GM19043 (cell line): ENCODE measurements around the gene DSG2.

Experiments used
- ATAC-seq: cut with Tn5 transposase; IDR thresholded peaks from one replicate; pipeline ENCODE4 v1.9.1; 2021; ENCODE audit warnings: low read depth; ENCODE audit not compliant: unreplicated experiment

Gene DSG2

DNA sequence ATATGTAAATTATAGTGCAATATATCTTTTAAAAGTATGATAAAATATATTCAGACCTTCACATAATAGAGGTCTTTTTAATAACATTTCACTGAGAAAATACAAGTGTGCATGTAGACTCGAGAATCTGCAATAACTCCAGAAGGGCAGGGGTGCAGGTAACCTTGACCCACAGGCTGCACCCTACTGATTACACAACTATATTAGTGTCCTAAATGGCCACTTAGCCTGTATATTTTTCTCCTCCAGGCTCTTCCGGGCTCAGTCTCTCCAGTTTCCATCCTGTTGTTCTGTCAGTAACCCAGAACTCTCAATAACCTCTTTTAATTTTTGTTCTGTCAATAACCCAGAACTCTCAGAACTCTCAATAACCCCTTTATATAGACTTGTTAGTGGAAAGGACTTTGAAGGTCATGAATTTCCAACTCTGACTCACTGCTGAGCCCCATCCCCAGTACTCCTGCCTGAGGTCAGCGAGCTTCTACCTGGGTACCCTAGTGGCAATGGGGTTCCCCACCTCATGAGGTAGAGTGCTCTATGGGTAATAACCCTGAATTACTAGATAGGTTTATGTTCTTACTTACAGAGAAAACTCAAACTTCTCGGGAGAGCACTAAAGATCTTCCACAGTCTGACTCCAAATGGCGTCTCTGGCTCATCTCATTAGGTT is 85.3 kb downstream of the DSG2 start:
- ATAC-seq = no peak

DNA sequence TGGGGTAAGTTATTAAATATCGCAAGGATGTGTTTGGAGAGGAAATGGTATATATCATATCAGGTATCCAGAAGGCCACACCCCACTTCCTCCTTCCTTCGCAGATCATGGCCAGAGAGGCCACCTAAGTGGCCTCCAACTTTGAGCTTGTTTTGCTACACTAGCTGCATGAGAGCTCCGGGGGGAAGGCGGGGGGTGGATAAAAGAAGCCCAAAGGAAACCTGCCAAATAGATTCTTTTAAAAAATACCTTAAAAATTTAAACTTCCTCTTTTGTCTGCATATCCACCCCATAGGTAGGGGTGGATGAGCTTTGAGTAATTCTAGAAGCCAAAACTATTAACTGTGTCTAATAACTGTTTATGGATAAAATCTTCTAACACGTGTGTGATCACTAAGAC is 88.0 kb downstream of the DSG2 start:
- no peak for ATAC-seq

DNA sequence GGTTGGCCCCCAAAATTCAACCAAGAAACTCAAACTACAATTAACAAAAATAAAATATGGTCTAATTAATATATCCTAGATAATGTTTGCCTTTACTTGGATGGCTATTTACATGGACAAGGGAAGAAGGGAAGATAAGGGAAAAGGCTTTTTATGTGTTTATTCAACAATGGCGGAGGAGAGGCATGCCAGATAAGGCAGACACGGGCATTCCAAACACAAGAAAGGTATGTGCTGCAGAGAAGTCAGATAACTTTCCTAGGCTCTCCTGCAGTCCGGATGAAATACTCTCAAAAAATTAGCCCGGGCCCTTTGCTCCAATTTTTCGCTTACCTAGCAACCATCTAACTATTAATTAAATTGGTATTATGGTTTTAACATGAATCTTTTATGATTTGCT is 88.6 kb downstream of the DSG2 start:
- ATAC-seq = no peak

- ATAC-seq = no peak
Measured at GRCh38 chr18:31587529-31587928, 89.6 kb downstream of the DSG2 start.

DNA sequence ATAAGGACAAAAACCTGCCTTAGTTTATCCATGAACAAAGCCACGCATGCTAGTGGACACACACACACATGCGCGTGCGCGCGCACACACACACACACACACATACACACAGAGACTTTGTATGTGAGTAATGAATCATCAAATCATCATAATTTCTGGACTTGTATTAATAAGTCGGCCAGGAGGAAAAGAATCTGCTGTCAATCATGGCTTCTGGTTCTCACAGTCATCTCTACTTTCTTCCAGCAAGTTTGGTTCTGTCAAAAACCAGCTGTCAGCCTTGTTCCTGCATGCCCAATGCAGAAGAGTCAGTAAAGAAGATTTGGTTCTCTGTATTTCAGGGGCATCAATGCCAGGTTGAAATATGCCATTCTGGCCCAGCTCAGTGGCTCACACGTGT is 92.6 kb downstream of the DSG2 start:
- no peak for ATAC-seq

DNA sequence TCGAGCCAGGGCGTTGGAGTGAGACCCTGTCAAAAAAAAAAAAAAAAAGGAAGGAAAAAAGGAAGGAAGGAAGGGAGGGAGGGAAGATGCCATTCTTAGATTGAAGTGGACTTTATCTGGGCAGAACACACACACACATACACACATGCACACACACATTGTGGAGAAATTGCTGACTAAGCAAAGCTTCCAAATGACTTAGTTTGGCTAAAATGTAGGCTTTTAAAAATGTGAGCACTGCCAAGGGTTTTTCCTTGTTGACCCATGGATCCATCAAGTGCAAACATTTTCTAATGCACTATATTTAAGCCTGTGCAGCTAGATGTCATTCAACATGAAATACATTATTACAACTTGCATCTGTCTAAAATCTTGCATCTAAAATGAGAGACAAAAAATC is 93.1 kb downstream of the DSG2 start:
- no peak for ATAC-seq

GRCh38 chr18:31591628-31592027 is 93.7 kb downstream of the DSG2 start, which contains the start of gene TTR:
Gene TTR (plus strand): TSS chr18:31591877. CDS start chr18:31591903, 26 bp downstream.
- ATAC-seq = no peak

DNA sequence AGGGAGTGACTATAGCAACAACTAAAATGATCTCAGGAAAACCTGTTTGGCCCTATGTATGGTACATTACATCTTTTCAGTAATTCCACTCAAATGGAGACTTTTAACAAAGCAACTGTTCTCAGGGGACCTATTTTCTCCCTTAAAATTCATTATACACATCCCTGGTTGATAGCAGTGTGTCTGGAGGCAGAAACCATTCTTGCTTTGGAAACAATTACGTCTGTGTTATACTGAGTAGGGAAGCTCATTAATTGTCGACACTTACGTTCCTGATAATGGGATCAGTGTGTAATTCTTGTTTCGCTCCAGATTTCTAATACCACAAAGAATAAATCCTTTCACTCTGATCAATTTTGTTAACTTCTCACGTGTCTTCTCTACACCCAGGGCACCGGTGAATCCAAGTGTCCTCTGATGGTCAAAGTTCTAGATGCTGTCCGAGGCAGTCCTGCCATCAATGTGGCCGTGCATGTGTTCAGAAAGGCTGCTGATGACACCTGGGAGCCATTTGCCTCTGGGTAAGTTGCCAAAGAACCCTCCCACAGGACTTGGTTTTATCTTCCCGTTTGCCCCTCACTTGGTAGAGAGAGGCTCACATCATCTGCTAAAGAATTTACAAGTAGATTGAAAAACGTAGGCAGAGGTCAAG is 94.7 kb downstream of the DSG2 start:
- no peak for ATAC-seq

- ATAC-seq = no peak
Measured at GRCh38 chr18:31595121-31595771, 97.3 kb downstream of the DSG2 start.

DNA sequence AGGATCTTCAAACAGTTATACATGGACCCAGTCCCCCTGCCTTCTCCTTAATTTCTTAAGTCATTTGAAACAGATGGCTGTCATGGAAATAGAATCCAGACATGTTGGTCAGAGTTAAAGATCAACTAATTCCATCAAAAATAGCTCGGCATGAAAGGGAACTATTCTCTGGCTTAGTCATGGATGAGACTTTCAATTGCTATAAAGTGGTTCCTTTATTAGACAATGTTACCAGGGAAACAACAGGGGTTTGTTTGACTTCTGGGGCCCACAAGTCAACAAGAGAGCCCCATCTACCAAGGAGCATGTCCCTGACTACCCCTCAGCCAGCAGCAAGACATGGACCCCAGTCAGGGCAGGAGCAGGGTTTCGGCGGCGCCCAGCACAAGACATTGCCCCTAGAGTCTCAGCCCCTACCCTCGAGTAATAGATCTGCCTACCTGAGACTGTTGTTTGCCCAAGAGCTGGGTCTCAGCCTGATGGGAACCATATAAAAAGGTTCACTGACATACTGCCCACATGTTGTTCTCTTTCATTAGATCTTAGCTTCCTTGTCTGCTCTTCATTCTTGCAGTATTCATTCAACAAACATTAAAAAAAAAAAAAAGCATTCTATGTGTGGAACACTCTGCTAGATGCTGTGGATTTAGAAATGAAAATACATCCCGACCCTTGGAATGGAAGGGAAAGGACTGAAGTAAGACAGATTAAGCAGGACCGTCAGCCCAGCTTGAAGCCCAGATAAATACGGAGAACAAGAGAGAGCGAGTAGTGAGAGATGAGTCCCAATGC is 98.3 kb downstream of the DSG2 start:
- no peak for ATAC-seq

- no peak for ATAC-seq
Measured at GRCh38 chr18:31598021-31598805, 100.2 kb downstream of the DSG2 start.
